Measurements from ENCODE around the gene SCN1B. TPM values are rescaled to one million over a fixed set of nuclear protein-coding genes. Genes with fewer than 3 reads are reported as not detected.
"Not testable (repeated sequence)": the region's sequence is repeated elsewhere in the genome, so short reads cannot be mapped to it uniquely, and the experiment has no call there.

The SCN1B gene
- polyA plus RNA-seq, 1 donor: 0.96 TPM

- H3K36me3 ChIP-seq (ENCODE audit: control insufficient read depth, insufficient read depth, low read length): peaks cover 46% of the 10 kb centered on the region
- H3K27me3 ChIP-seq (ENCODE audit: control insufficient read depth, insufficient read depth, low read length): peaks cover 28% of the 10 kb centered on the region
- H3K9me3 ChIP-seq (ENCODE audit: control insufficient read depth, low read depth, low read length): no peaks in the 10 kb centered on the region
- no peak for DNase-seq
- no peaks in the 10 kb centered on the region for H3K4me1 ChIP-seq (ENCODE audit: control insufficient read depth, insufficient read depth, low read length)
- no peak overlapping the region for H3K4me3 ChIP-seq (ENCODE audit: low read length)
- no CpG with 5 or more reads among the region's 7 CpGs for WGBS (ENCODE audit: insufficient coverage, low lambda C conversion rate)
- H3K27ac ChIP-seq (ENCODE audit: low read length): no peak overlapping the region
Measured at GRCh38 chr19:35027851-35028599, 2.2 kb upstream of the SCN1B start.

GRCh38 chr19:35028600-35028885 is 1.7 kb upstream of the SCN1B start:
- H3K27me3 ChIP-seq (ENCODE audit: control insufficient read depth, insufficient read depth, low read length): peaks cover 31% of the 10 kb centered on the region
- not testable (repeated sequence) for DNase-seq; H3K4me3 ChIP-seq (ENCODE audit: low read length); H3K4me1 ChIP-seq (ENCODE audit: control insufficient read depth, insufficient read depth, low read length); H3K9me3 ChIP-seq (ENCODE audit: control insufficient read depth, low read depth, low read length); H3K27ac ChIP-seq (ENCODE audit: low read length)
- no CpG with 5 or more reads among the region's 3 CpGs for WGBS (ENCODE audit: insufficient coverage, low lambda C conversion rate)
- peaks cover 41% of the 10 kb centered on the region for H3K36me3 ChIP-seq (ENCODE audit: control insufficient read depth, insufficient read depth, low read length)

GRCh38 chr19:35029275-35029736 is 964 bp upstream of the SCN1B start:
- 88% methylated on average over 3 of the region's 11 CpGs for WGBS (ENCODE audit: insufficient coverage, low lambda C conversion rate)
- not testable (repeated sequence) for H3K27ac ChIP-seq (ENCODE audit: low read length); H3K9me3 ChIP-seq (ENCODE audit: control insufficient read depth, low read depth, low read length); DNase-seq; H3K4me1 ChIP-seq (ENCODE audit: control insufficient read depth, insufficient read depth, low read length); H3K4me3 ChIP-seq (ENCODE audit: low read length)
- H3K36me3 ChIP-seq (ENCODE audit: control insufficient read depth, insufficient read depth, low read length): peaks cover 33% of the 10 kb centered on the region
- H3K27me3 ChIP-seq (ENCODE audit: control insufficient read depth, insufficient read depth, low read length): peaks cover 33% of the 10 kb centered on the region

GRCh38 chr19:35029737-35030256 is 473 bp upstream of the SCN1B start:
- Histone ChIP-seq H3K36me3 (ENCODE audit: control insufficient read depth, insufficient read depth, low read length) (peaks cover 30% of the 10 kb centered on the region), H3K4me1 (ENCODE audit: control insufficient read depth, insufficient read depth, low read length) (no peaks in the 10 kb centered on the region), H3K4me3 (ENCODE audit: low read length) (peak overlapping the region; percentile 24), H3K27me3 (ENCODE audit: control insufficient read depth, insufficient read depth, low read length) (peaks cover 33% of the 10 kb centered on the region), H3K27ac (ENCODE audit: low read length) (no peak overlapping the region), H3K9me3 (ENCODE audit: control insufficient read depth, low read depth, low read length) (no peaks in the 10 kb centered on the region)
- DNase-seq: no peak
- WGBS (ENCODE audit: insufficient coverage, low lambda C conversion rate): no CpG with 5 or more reads among the region's 11 CpGs

- no peaks in the 10 kb centered on the region for H3K9me3 ChIP-seq (ENCODE audit: control insufficient read depth, low read depth, low read length)
- no peaks in the 10 kb centered on the region for H3K4me1 ChIP-seq (ENCODE audit: control insufficient read depth, insufficient read depth, low read length)
- H3K27me3 ChIP-seq (ENCODE audit: control insufficient read depth, insufficient read depth, low read length): peaks cover 33% of the 10 kb centered on the region
- H3K27ac ChIP-seq (ENCODE audit: low read length): no peak overlapping the region
- peak in 1 of 2 donors; percentile 31 for DNase-seq
- WGBS (ENCODE audit: insufficient coverage, low lambda C conversion rate): 2% methylated on average over 6 of the region's 31 CpGs
- peak overlapping the region; percentile 1 for H3K4me3 ChIP-seq (ENCODE audit: low read length)
- H3K36me3 ChIP-seq (ENCODE audit: control insufficient read depth, insufficient read depth, low read length): peaks cover 18% of the 10 kb centered on the region
Measured at GRCh38 chr19:35031072-35031881, 1.0 kb downstream of the SCN1B start.

GRCh38 chr19:35032356-35032865 is 2.1 kb downstream of the SCN1B start:
- Histone ChIP-seq H3K36me3 (ENCODE audit: control insufficient read depth, insufficient read depth, low read length) (peaks cover 7% of the 10 kb centered on the region), H3K27me3 (ENCODE audit: control insufficient read depth, insufficient read depth, low read length) (peaks cover 33% of the 10 kb centered on the region), H3K9me3 (ENCODE audit: control insufficient read depth, low read depth, low read length) (no peaks in the 10 kb centered on the region), H3K27ac (ENCODE audit: low read length) (no peak overlapping the region), H3K4me1 (ENCODE audit: control insufficient read depth, insufficient read depth, low read length) (no peaks in the 10 kb centered on the region), H3K4me3 (ENCODE audit: low read length) (no peak overlapping the region)
- no peak for DNase-seq
- WGBS (ENCODE audit: insufficient coverage, low lambda C conversion rate): no CpG with 5 or more reads among the region's 17 CpGs

GRCh38 chr19:35033067-35034004 is 3.1 kb downstream of the SCN1B start:
- no peaks in the 10 kb centered on the region for H3K4me1 ChIP-seq (ENCODE audit: control insufficient read depth, insufficient read depth, low read length)
- WGBS (ENCODE audit: insufficient coverage, low lambda C conversion rate): no CpG with 5 or more reads among the region's 30 CpGs
- H3K27ac ChIP-seq (ENCODE audit: low read length): no peak overlapping the region
- DNase-seq: no peak
- no peaks in the 10 kb centered on the region for H3K36me3 ChIP-seq (ENCODE audit: control insufficient read depth, insufficient read depth, low read length)
- no peaks in the 10 kb centered on the region for H3K9me3 ChIP-seq (ENCODE audit: control insufficient read depth, low read depth, low read length)
- H3K4me3 ChIP-seq (ENCODE audit: low read length): no peak overlapping the region
- H3K27me3 ChIP-seq (ENCODE audit: control insufficient read depth, insufficient read depth, low read length): peaks cover 33% of the 10 kb centered on the region

GRCh38 chr19:35034005-35034502 is 3.8 kb downstream of the SCN1B start:
- Histone ChIP-seq H3K36me3 (ENCODE audit: control insufficient read depth, insufficient read depth, low read length) (no peaks in the 10 kb centered on the region), H3K9me3 (ENCODE audit: control insufficient read depth, low read depth, low read length) (no peaks in the 10 kb centered on the region), H3K4me1 (ENCODE audit: control insufficient read depth, insufficient read depth, low read length) (no peaks in the 10 kb centered on the region), H3K27me3 (ENCODE audit: control insufficient read depth, insufficient read depth, low read length) (peaks cover 33% of the 10 kb centered on the region), H3K27ac (ENCODE audit: low read length) (no peak overlapping the region), H3K4me3 (ENCODE audit: low read length) (no peak overlapping the region)
- no peak for DNase-seq
- WGBS (ENCODE audit: insufficient coverage, low lambda C conversion rate): no CpG with 5 or more reads among the region's 17 CpGs

GRCh38 chr19:35034588-35035382 is 4.5 kb downstream of the SCN1B start:
- no peak overlapping the region for H3K27ac ChIP-seq (ENCODE audit: low read length)
- H3K9me3 ChIP-seq (ENCODE audit: control insufficient read depth, low read depth, low read length): peaks cover 1% of the 10 kb centered on the region
- 69% methylated on average over 2 of the region's 17 CpGs for WGBS (ENCODE audit: insufficient coverage, low lambda C conversion rate)
- no peak for DNase-seq
- peaks cover 32% of the 10 kb centered on the region for H3K27me3 ChIP-seq (ENCODE audit: control insufficient read depth, insufficient read depth, low read length)
- H3K36me3 ChIP-seq (ENCODE audit: control insufficient read depth, insufficient read depth, low read length): no peaks in the 10 kb centered on the region
- peaks cover 7% of the 10 kb centered on the region for H3K4me1 ChIP-seq (ENCODE audit: control insufficient read depth, insufficient read depth, low read length)
- H3K4me3 ChIP-seq (ENCODE audit: low read length): no peak overlapping the region
